Endothelial cell of umbilical vein (primary cell): Measurements from ENCODE around the gene DNMT3B. TPM values are rescaled to one million over a fixed set of nuclear protein-coding genes. Genes with fewer than 3 reads are reported as not detected.

ENCODE experiments used
- BruUV-seq: library from RNA; stranded (reverse); fragments of 400-500 nt; replicated peaks from 2 replicates; lab custom pipeline; 2021; lab: Mats Ljungman, UMichigan
- CTCF ChIA-PET: fragments of 300-600, 350-600 bp; sonication (Branson Sonifier 250); formaldehyde crosslinking; loops from one replicate; lab custom pipeline; 2021; ENCODE audit warnings: antibody characterized with exemption, inconsistent platforms; lab: Charles Lee
- POLR2A ChIA-PET: fragments of 300-600, 350-600 bp; sonication (Branson Sonifier 250); formaldehyde crosslinking; loops from one replicate; lab custom pipeline; 2021; ENCODE audit warnings: antibody characterized with exemption, inconsistent platforms; lab: Charles Lee
- DNase-seq: peaks from one replicate; pipeline ENCODE4 v3.0.0-alpha.2; 2011; ENCODE audit warnings: low read depth, low spot score
- FAIRE-seq: peaks from 2 replicates; lab custom pipeline; 2011; peaks lifted over from hg19 to GRCh38; lab: Jason Lieb, UNC
- H2AFZ ChIP-seq: 2 replicates; pipeline ENCODE4 v1.6.0; 2012; ENCODE audit warnings: low read depth, low read length, control low read depth, inconsistent platforms
- H3K27ac ChIP-seq: 2 replicates; pipeline ENCODE4 v1.5.1; 2011; ENCODE audit warnings: low read depth, mild to moderate bottlenecking, control low read depth, low read length, moderate library complexity; ENCODE audit not compliant: insufficient read depth
- H3K27me3 ChIP-seq, 2 experiments: 2 replicates each; pipeline versions ENCODE4 v1.6.0 to v1.6.1; 2011; ENCODE audit warnings: low read length in 2 of 2, mixed read lengths in 1 of 2; ENCODE audit not compliant: control insufficient read depth in 2 of 2, insufficient read depth in 2 of 2
- H3K36me3 ChIP-seq, 2 experiments: 2 replicates in 1 of 2; 3 replicates in 1 of 2; pipeline ENCODE4 v1.5.1; 2011; ENCODE audit warnings: low read length in 2 of 2, mild to moderate bottlenecking in 1 of 2, moderate library complexity in 1 of 2; ENCODE audit not compliant: control insufficient read depth in 2 of 2, insufficient read depth in 2 of 2; ENCODE audit errors: extremely low read depth in 1 of 2
- H3K4me1 ChIP-seq: 3 replicates; pipeline ENCODE4 v1.5.1; 2011; ENCODE audit warnings: mild to moderate bottlenecking, low read length; ENCODE audit not compliant: control insufficient read depth, insufficient read depth; ENCODE audit errors: extremely low read depth
- H3K4me2 ChIP-seq: 2 replicates; pipeline ENCODE4 v1.6.1; 2011; ENCODE audit warnings: low read length, control low read depth, mixed read lengths; ENCODE audit not compliant: insufficient read depth
- H3K4me3 ChIP-seq, 3 experiments: fragments of 200-600 bp in 1 of 3; sonication (generic), shearing (Covaris generic) in 1 of 3; replicated peaks in 1 of 3; 2 replicates each; pipeline ENCODE4 v1.5.1; 2011 to 2016; ENCODE audit warnings: control low read depth in 3 of 3, low read length in 3 of 3, mild to moderate bottlenecking in 2 of 3, inconsistent platforms in 1 of 3, low read depth in 1 of 3, moderate library complexity in 1 of 3; ENCODE audit not compliant: insufficient read depth in 1 of 3
- H3K79me2 ChIP-seq: 2 replicates; pipeline ENCODE4 v1.6.0; 2012; ENCODE audit warnings: low read length, inconsistent platforms; ENCODE audit not compliant: control insufficient read depth, insufficient read depth
- H3K9ac ChIP-seq: replicated peaks from 2 replicates; pipeline ENCODE3; 2011; ENCODE audit warnings: low read length, control low read depth; ENCODE audit not compliant: insufficient read depth; ENCODE audit errors: extremely low read depth
- H3K9me1 ChIP-seq: replicated peaks from 3 replicates; pipeline ENCODE4 v1.6.0; 2011; ENCODE audit warnings: mild to moderate bottlenecking, low read length; ENCODE audit not compliant: control insufficient read depth, insufficient read depth; ENCODE audit errors: extremely low read depth
- H3K9me3 ChIP-seq: replicated peaks from 2 replicates; pipeline ENCODE4 v1.5.1; 2012; ENCODE audit warnings: low read length, inconsistent platforms; ENCODE audit not compliant: control insufficient read depth, insufficient read depth
- H4K20me1 ChIP-seq: replicated peaks from 2 replicates; pipeline ENCODE3; 2011; ENCODE audit warnings: mild to moderate bottlenecking, low read length; ENCODE audit not compliant: control insufficient read depth, insufficient read depth; ENCODE audit errors: extremely low read depth
- EZH2 ChIP-seq: IDR thresholded peaks from 2 replicates; pipeline ENCODE4 v1.6.1; 2012; ENCODE audit warnings: borderline replicate concordance, low read depth, mild to moderate bottlenecking, moderate library complexity, low read length, inconsistent platforms; ENCODE audit not compliant: severe bottlenecking
- FOS ChIP-seq: IDR thresholded peaks from 2 replicates; pipeline ENCODE4 v1.6.1; 2011; ENCODE audit warnings: mild to moderate bottlenecking, low read length, moderate library complexity, borderline replicate concordance; ENCODE audit not compliant: insufficient read depth
- GATA2 ChIP-seq: IDR thresholded peaks from 2 replicates; pipeline ENCODE4 v1.7.0; 2011; ENCODE audit warnings: low read depth, mild to moderate bottlenecking, moderate library complexity, mixed read lengths, low read length; ENCODE audit not compliant: insufficient read length, insufficient read depth
- JUN ChIP-seq: IDR thresholded peaks from 2 replicates; pipeline ENCODE4 v1.6.1; 2011; ENCODE audit warnings: borderline replicate concordance, low read depth; ENCODE audit not compliant: insufficient read length, insufficient read depth
- MYC ChIP-seq: IDR thresholded peaks from one replicate; pipeline ENCODE4 v1.6.1; 2011; ENCODE audit warnings: mild to moderate bottlenecking, low read depth, low read length
- POLR2A ChIP-seq: IDR thresholded peaks from 2 replicates; pipeline ENCODE4 v1.6.1; 2012; ENCODE audit warnings: low read depth, mild to moderate bottlenecking, control low read depth, low read length
- POLR2AphosphoS5 ChIP-seq: IDR thresholded peaks from 2 replicates; pipeline ENCODE4 v1.6.1; 2012; ENCODE audit warnings: low read depth, mild to moderate bottlenecking, control low read depth, low read length, moderate library complexity; ENCODE audit not compliant: insufficient read depth
- dilution Hi-C: fragments of 300-500 bp; cut with MboI; formaldehyde crosslinking; loops from one replicate; pipeline ENCODE4 v1.15.0; 2019; ENCODE audit warnings: low sequenced_read_pairs; ENCODE audit not compliant: extremely low pct_ligation_motif_present
- intact Hi-C: fragments of 100-400 bp; cut with micrococcal nuclease; formaldehyde crosslinking; loops from one replicate; pipeline ENCODE4 v1.10.0; 2022
- polyA plus RNA-seq, 4 experiments: library from polyadenylated mRNA; depleted of rRNA in 3 of 4; stranded (reverse) in 3 of 4; unstranded in 1 of 4; fragments of >200 nt; gene quantifications; 2 replicates each; pipeline versions ENCODE4 v1.2.1 to v1.2.3, GENCODE V29; 2011 to 2012; ENCODE audit warnings: missing spikeins in 1 of 4
- total RNA-seq: library from RNA; stranded (reverse); gene quantifications from 2 replicates; pipeline ENCODE4 v1.2.3, GENCODE V29; 2021
- TF ChIP-seq, protein P1 (sequence below), 2 donors: IDR thresholded peaks; 1 replicate in 1 of 2; 2 replicates in 1 of 2; pipeline ENCODE4 v1.5.1; 2011; ENCODE audit warnings: low read length in 2 of 2, mild to moderate bottlenecking in 2 of 2, moderate library complexity in 2 of 2, control low read depth in 1 of 2, inconsistent platforms in 1 of 2, low read depth in 1 of 2; ENCODE audit not compliant: insufficient read depth in 1 of 2; ENCODE audit errors: extremely low read depth in 1 of 2
- TF ChIP-seq, protein P2 (sequence below): IDR thresholded peaks from 2 replicates; pipeline ENCODE4 v1.6.1; 2011; ENCODE audit not compliant: insufficient read depth, insufficient read length

The DNMT3B gene
- total and polyA plus RNA-seq, 2 donors (not counting 3 experiments of a cell fraction or from before 2014, with no cell fraction given): 3.6 to 6.8 TPM

DNA sequence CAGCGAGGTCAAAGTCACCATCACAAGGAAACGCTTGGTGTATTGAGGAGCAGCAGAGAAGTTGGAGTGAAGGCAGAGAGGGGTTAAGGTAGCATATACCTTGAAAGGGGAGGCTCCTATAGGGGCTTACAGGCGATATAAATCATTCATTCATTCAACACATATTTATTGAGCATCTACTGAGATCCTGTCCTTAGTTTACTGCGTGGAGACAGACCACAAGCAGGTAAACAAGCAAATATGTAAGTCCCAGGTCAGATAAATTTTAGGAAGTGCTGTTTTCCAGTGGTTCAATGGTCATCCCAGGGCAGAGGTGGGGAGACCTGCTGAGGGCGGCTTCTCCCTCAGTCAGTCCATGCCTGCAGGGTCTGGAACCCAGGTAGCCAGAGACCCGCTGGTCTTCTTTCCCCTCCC, 761 bp upstream of the DNMT3B start:
- peak overlapping the region; percentile 63 for H3K4me2 ChIP-seq
- H3K9ac ChIP-seq: peak overlapping the region; percentile 30
- peak overlapping the region in 2 of 3 experiments; percentile 37 to 92 for H3K4me3 ChIP-seq
- no peak overlapping the region for H3K27ac ChIP-seq
- TF ChIP-seq FOS (no peak), EZH2 (no peak), MYC (no peak), JUN (no peak), POLR2A (no peak), POLR2AphosphoS5 (no peak), GATA2 (no peak)
- TF ChIP-seq, protein P1, sequence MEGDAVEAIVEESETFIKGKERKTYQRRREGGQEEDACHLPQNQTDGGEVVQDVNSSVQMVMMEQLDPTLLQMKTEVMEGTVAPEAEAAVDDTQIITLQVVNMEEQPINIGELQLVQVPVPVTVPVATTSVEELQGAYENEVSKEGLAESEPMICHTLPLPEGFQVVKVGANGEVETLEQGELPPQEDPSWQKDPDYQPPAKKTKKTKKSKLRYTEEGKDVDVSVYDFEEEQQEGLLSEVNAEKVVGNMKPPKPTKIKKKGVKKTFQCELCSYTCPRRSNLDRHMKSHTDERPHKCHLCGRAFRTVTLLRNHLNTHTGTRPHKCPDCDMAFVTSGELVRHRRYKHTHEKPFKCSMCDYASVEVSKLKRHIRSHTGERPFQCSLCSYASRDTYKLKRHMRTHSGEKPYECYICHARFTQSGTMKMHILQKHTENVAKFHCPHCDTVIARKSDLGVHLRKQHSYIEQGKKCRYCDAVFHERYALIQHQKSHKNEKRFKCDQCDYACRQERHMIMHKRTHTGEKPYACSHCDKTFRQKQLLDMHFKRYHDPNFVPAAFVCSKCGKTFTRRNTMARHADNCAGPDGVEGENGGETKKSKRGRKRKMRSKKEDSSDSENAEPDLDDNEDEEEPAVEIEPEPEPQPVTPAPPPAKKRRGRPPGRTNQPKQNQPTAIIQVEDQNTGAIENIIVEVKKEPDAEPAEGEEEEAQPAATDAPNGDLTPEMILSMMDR (IDR thresholded peaks at IDR 0.05; ENCODE audit: extremely low read depth in 1 of 2, insufficient read depth in 1 of 2, low read depth in 1 of 2, low read length in 2 of 2): no peak
- TF ChIP-seq, protein P2, sequence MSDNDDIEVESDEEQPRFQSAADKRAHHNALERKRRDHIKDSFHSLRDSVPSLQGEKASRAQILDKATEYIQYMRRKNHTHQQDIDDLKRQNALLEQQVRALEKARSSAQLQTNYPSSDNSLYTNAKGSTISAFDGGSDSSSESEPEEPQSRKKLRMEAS: no peak
- no peaks in the 10 kb centered on the region for H3K79me2 ChIP-seq
- no peaks in the 10 kb centered on the region for H3K27me3 ChIP-seq
- dilution Hi-C loops (no loop called here), intact Hi-C loops (no loop called here)
- BruUV-seq: TSS peak; percentile 50
- ChIA-PET POLR2A (no interaction called here), CTCF (interaction anchor here (1.1 to 1.4 kb wide), 2 partner anchors 17 to 80 kb away, joined by 3 to 8 read pairs; no protein-coding TSS in a partner anchor)
- DNase-seq (no peak), FAIRE-seq (no peak)
- H4K20me1 ChIP-seq: no peaks in the 10 kb centered on the region
- H3K9me1 ChIP-seq: no peaks in the 10 kb centered on the region
- H3K4me1 ChIP-seq: peaks cover 14% of the 10 kb centered on the region
- H3K9me3 ChIP-seq: no peaks in the 10 kb centered on the region
- H3K36me3 ChIP-seq: no peaks in the 10 kb centered on the region
- peak overlapping the region; percentile 96 for H2AFZ ChIP-seq
